SJCRH30 (cell line): ENCODE results near the gene XPOT. TPM values are rescaled to one million over a fixed set of nuclear protein-coding genes. Genes with fewer than 3 reads are reported as not detected.

Source experiments
- DNase-seq, 2 experiments: peaks; one replicate each; pipeline ENCODE4 v3.0.0-alpha.2; 2015 to 2020
- H3K27ac ChIP-seq: fragments of 250-450 bp; sonication (Bioruptor Pico); 2 replicates; pipeline ENCODE4 v1.5.1; 2020; ENCODE audit warnings: mild to moderate bottlenecking, moderate library complexity
- H3K27me3 ChIP-seq: fragments of 250-450 bp; sonication (Bioruptor Pico); 2 replicates; pipeline ENCODE4 v1.5.1; 2020; ENCODE audit warnings: mild to moderate bottlenecking, moderate library complexity
- H3K36me3 ChIP-seq: fragments of 250-450 bp; sonication (Bioruptor Pico); 2 replicates; pipeline ENCODE4 v1.5.1; 2020; ENCODE audit warnings: mild to moderate bottlenecking, moderate library complexity
- H3K4me1 ChIP-seq: fragments of 250-450 bp; sonication (Bioruptor Pico); 2 replicates; pipeline ENCODE4 v1.5.1; 2020; ENCODE audit warnings: mild to moderate bottlenecking, moderate library complexity
- H3K4me3 ChIP-seq: fragments of 250-450 bp; sonication (Bioruptor Pico); 2 replicates; pipeline ENCODE4 v1.5.1; 2020; ENCODE audit warnings: mild to moderate bottlenecking, moderate library complexity
- H3K9me3 ChIP-seq: fragments of 250-450 bp; sonication (Bioruptor Pico); replicated peaks from 2 replicates; pipeline ENCODE4 v1.5.1; 2020; ENCODE audit warnings: mild to moderate bottlenecking, moderate library complexity
- total RNA-seq: library from RNA; depleted of rRNA; stranded (reverse); fragments of >200 nt; shearing (Covaris generic); gene quantifications from 2 replicates; pipeline ENCODE4 v1.2.3, GENCODE V29; 2014

The XPOT gene
- total RNA-seq, 1 experiment from 2014 or later: 86.0 TPM

- Histone ChIP-seq H3K27me3 (no peaks in the 10 kb centered on the region), H3K4me1 (no peaks in the 10 kb centered on the region), H3K9me3 (no peaks in the 10 kb centered on the region), H3K36me3 (no peaks in the 10 kb centered on the region), H3K27ac (no peak overlapping the region), H3K4me3 (no peak overlapping the region)
- DNase-seq: no peak
Measured at GRCh38 chr12:64402181-64402580, 2.0 kb upstream of the XPOT start.

GRCh38 chr12:64404470-64405256 lies 471 bp downstream of the XPOT start:
- H3K36me3 ChIP-seq: peaks cover under 1% of the 10 kb centered on the region
- no peaks in the 10 kb centered on the region for H3K27me3 ChIP-seq
- H3K4me1 ChIP-seq: no peaks in the 10 kb centered on the region
- peak overlapping the region; percentile 99 for H3K27ac ChIP-seq
- peak overlapping the region; percentile 99 for H3K4me3 ChIP-seq
- DNase-seq: peak; percentile 68 to 72
- H3K9me3 ChIP-seq: no peaks in the 10 kb centered on the region

GRCh38 chr12:64407342-64408223 lies 3.4 kb downstream of the XPOT start:
- DNase-seq: no peak
- Histone ChIP-seq H3K4me3 (no peak overlapping the region), H3K27me3 (no peaks in the 10 kb centered on the region), H3K27ac (no peak overlapping the region), H3K36me3 (peaks cover 26% of the 10 kb centered on the region), H3K9me3 (no peaks in the 10 kb centered on the region), H3K4me1 (no peaks in the 10 kb centered on the region)

- Histone ChIP-seq H3K27ac (no peak overlapping the region), H3K27me3 (no peaks in the 10 kb centered on the region), H3K4me3 (no peak overlapping the region), H3K9me3 (no peaks in the 10 kb centered on the region), H3K4me1 (no peaks in the 10 kb centered on the region), H3K36me3 (peaks cover 62% of the 10 kb centered on the region)
- no peak for DNase-seq
Measured at GRCh38 chr12:64411427-64411826, 7.2 kb downstream of the XPOT start.

- Histone ChIP-seq H3K36me3 (peaks cover 72% of the 10 kb centered on the region), H3K27ac (no peak overlapping the region), H3K4me1 (no peaks in the 10 kb centered on the region), H3K4me3 (no peak overlapping the region), H3K27me3 (no peaks in the 10 kb centered on the region), H3K9me3 (no peaks in the 10 kb centered on the region)
- no peak for DNase-seq
Measured at GRCh38 chr12:64412459-64412858, 8.3 kb downstream of the XPOT start.

GRCh38 chr12:64413884-64414283 lies 9.7 kb downstream of the XPOT start:
- H3K4me1 ChIP-seq: no peaks in the 10 kb centered on the region
- H3K27ac ChIP-seq: no peak overlapping the region
- no peak for DNase-seq
- peaks cover 87% of the 10 kb centered on the region for H3K36me3 ChIP-seq
- no peak overlapping the region for H3K4me3 ChIP-seq
- H3K9me3 ChIP-seq: no peaks in the 10 kb centered on the region
- H3K27me3 ChIP-seq: no peaks in the 10 kb centered on the region

GRCh38 chr12:64418209-64418608 lies 14.0 kb downstream of the XPOT start:
- no peak for DNase-seq
- H3K27ac ChIP-seq: no peak overlapping the region
- no peak overlapping the region for H3K4me3 ChIP-seq
- no peaks in the 10 kb centered on the region for H3K9me3 ChIP-seq
- no peaks in the 10 kb centered on the region for H3K4me1 ChIP-seq
- no peaks in the 10 kb centered on the region for H3K27me3 ChIP-seq
- H3K36me3 ChIP-seq: peaks cover 96% of the 10 kb centered on the region

- Histone ChIP-seq H3K9me3 (no peaks in the 10 kb centered on the region), H3K4me1 (no peaks in the 10 kb centered on the region), H3K27ac (no peak overlapping the region), H3K36me3 (peaks cover 94% of the 10 kb centered on the region), H3K4me3 (no peak overlapping the region), H3K27me3 (no peaks in the 10 kb centered on the region)
- no peak for DNase-seq
Measured at GRCh38 chr12:64419696-64420095, 15.5 kb downstream of the XPOT start.

GRCh38 chr12:64427988-64428387 lies 23.8 kb downstream of the XPOT start:
- Histone ChIP-seq H3K4me1 (no peaks in the 10 kb centered on the region), H3K27me3 (no peaks in the 10 kb centered on the region), H3K36me3 (peaks cover 85% of the 10 kb centered on the region), H3K4me3 (no peak overlapping the region), H3K9me3 (no peaks in the 10 kb centered on the region), H3K27ac (no peak overlapping the region)
- no peak for DNase-seq

GRCh38 chr12:64428956-64429355 lies 24.8 kb downstream of the XPOT start:
- no peak overlapping the region for H3K27ac ChIP-seq
- H3K36me3 ChIP-seq: peaks cover 85% of the 10 kb centered on the region
- H3K4me1 ChIP-seq: no peaks in the 10 kb centered on the region
- no peak overlapping the region for H3K4me3 ChIP-seq
- H3K9me3 ChIP-seq: no peaks in the 10 kb centered on the region
- DNase-seq: no peak
- no peaks in the 10 kb centered on the region for H3K27me3 ChIP-seq

GRCh38 chr12:64430886-64431285 lies 26.7 kb downstream of the XPOT start:
- H3K27me3 ChIP-seq: no peaks in the 10 kb centered on the region
- DNase-seq: no peak
- no peak overlapping the region for H3K4me3 ChIP-seq
- H3K36me3 ChIP-seq: peaks cover 86% of the 10 kb centered on the region
- H3K9me3 ChIP-seq: no peaks in the 10 kb centered on the region
- no peak overlapping the region for H3K27ac ChIP-seq
- no peaks in the 10 kb centered on the region for H3K4me1 ChIP-seq

- Histone ChIP-seq H3K27me3 (no peaks in the 10 kb centered on the region), H3K4me3 (no peak overlapping the region), H3K4me1 (no peaks in the 10 kb centered on the region), H3K36me3 (peaks cover 87% of the 10 kb centered on the region), H3K9me3 (no peaks in the 10 kb centered on the region), H3K27ac (no peak overlapping the region)
- no peak for DNase-seq
Measured at GRCh38 chr12:64431791-64432190, 27.6 kb downstream of the XPOT start.

- Histone ChIP-seq H3K27ac (no peak overlapping the region), H3K27me3 (no peaks in the 10 kb centered on the region), H3K4me1 (no peaks in the 10 kb centered on the region), H3K4me3 (no peak overlapping the region), H3K9me3 (no peaks in the 10 kb centered on the region), H3K36me3 (peaks cover 83% of the 10 kb centered on the region)
- no peak for DNase-seq
Measured at GRCh38 chr12:64433915-64434314, 29.7 kb downstream of the XPOT start.

- Histone ChIP-seq H3K27ac (no peak overlapping the region), H3K4me3 (no peak overlapping the region), H3K27me3 (no peaks in the 10 kb centered on the region), H3K9me3 (no peaks in the 10 kb centered on the region), H3K4me1 (no peaks in the 10 kb centered on the region), H3K36me3 (peaks cover 68% of the 10 kb centered on the region)
- no peak for DNase-seq
Measured at GRCh38 chr12:64440100-64440499, 35.9 kb downstream of the XPOT start.

GRCh38 chr12:64445490-64445889 lies 41.3 kb downstream of the XPOT start:
- Histone ChIP-seq H3K27me3 (no peaks in the 10 kb centered on the region), H3K4me1 (no peaks in the 10 kb centered on the region), H3K36me3 (peaks cover 60% of the 10 kb centered on the region), H3K9me3 (no peaks in the 10 kb centered on the region), H3K4me3 (no peak overlapping the region), H3K27ac (no peak overlapping the region)
- no peak for DNase-seq
